Uterine smooth muscle cell (primary cell): ENCODE measurements around the gene TMEM131. TPM values are rescaled to one million over a fixed set of nuclear protein-coding genes. Genes with fewer than 3 reads are reported as not detected.

Experiments
- total RNA-seq: library from RNA; depleted of rRNA; stranded (reverse); fragments of >200 nt; gene quantifications from 2 replicates; pipeline ENCODE4 v1.2.3, GENCODE V29; 2014

Gene TMEM131
- 28.7 and 42.0 TPM in 2 replicates for total RNA-seq

GRCh38 chr2:97995734-97996624 lies at the start of gene TMEM131:
TSS of gene TMEM131 (minus strand) at chr2:97995948. CDS start at chr2:97995662, 286 bp downstream.

GRCh38 chr2:97713296-97714083 lies 282.3 kb downstream of the TMEM131 start, which contains the start of gene ZAP70:
TSS of gene ZAP70 (plus strand) at chr2:97713576. CDS start at chr2:97724037, 10,461 bp downstream.

Other genes starting within 250 kb of the TMEM131 start
- gene VWA3B, start 91.2 kb upstream of the TMEM131 start, total RNA-seq = not detected in 2 replicates